CD4-positive, alpha-beta T cell treated with Interleukin-6 for 4 hours (primary cell): ENCODE results near the gene EEF1E1.

Experiments
- DNase-seq: peaks from one replicate; pipeline ENCODE4 v3.0.0-alpha.2; 2020; ENCODE audit warnings: mixed read lengths

EEF1E1 gene

DNA sequence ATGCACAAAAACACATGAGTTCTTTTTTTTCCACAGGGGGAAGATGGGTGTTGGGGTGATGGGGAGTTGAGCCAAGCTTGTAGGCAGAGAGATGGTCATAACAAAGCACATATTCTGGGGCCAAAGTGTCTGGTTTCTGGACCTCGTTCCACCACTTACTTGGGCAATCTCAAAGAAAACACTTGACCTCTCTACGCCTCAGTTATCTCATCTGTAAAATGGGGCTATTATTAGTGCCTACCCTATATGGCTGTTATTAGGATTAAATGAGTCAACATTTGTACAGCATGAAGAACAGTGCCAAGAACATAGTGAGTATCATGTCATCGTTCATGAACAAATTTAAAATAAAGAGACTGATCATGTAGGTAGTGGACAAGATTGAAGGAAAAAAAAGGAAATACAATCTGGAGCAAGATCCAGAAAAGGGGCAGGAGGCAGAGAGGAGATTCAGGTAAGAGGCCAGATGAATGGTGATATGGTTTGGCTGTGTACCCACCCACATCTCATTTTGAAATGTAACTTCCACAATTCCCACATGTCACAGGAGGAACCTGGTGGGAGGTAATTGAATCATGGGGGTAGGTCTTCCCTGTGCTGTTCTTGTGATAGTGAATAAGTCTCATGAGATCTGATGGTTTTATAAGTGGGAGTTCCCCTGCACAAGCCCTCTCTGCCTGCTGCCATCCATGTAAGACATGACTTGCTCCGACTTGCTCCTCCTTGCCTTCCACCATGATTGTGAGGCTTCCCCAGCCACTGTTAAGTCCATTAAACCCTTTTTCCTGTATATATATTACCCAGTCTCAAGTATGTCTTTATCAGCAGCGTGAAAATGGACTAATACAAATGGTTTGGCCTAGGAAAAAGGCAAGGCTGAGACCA is 14.2 kb downstream of the EEF1E1 start:
- no peak for DNase-seq

DNA sequence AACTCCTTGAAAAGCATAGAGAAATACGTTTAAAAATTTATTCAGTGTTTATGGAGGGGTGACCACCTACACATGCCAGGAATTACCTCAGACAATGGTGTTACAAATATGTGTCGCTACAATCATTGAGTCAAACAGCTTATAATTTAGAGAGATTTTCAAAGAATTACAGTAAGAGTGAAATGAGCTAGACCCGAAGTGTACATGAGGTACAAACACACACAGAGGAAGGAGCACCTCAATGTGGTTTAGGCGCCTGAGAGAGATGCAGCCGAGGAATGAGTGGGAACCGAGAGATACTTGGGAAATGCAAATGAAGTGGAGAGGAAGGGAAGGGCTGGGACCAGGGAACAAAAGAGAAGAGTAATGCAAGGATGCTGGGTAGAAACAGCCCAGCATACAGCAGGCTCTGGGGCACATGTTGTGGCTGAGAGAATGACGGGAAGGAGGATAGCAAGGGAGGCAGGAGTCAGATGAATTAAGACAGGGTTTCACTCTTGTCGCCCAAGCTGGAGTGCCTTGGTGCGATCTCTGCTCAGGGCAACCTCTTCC is 15.5 kb downstream of the EEF1E1 start:
- no peak for DNase-seq

DNA sequence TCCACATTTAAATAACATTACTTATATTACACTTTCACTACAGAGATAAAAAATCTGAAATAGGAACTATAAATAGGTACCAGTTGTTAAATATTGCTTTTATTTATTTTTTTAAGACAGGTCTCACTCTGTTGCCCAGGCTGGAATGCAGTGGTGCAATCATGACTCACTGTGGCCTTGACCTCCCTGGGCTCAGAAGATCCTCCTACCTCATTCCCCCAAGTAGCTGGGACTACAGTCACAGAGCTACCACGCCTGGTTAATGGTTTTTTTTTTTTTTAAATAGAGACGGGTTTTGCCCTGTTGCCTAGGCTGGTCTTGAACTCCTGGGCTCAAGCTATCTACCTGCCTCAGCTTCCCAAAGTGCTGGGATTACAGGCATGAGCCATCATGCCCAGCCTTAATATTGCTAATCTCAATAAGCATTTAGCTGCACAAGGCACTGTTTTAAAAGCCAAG is 17.3 kb downstream of the EEF1E1 start:
- no peak for DNase-seq

DNA sequence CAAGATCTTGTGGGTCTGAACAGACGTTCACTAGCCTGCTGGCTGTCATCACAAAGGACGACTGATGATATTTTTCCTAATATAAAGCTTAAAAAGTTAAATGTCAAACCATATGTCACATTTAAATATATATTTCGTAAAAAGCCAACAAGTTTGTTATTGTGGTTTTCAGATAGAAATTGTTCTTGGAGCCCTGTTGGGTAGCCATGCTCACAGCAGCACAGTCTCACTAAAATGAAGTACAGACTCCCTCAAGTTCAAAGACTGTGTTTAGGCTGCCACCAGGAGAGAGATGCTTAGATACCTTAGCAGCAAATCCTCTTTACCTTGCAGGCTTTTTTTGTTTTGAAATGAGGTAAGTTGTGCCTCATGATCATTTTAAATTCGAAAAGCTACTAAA is 17.8 kb downstream of the EEF1E1 start:
- no peak for DNase-seq

DNA sequence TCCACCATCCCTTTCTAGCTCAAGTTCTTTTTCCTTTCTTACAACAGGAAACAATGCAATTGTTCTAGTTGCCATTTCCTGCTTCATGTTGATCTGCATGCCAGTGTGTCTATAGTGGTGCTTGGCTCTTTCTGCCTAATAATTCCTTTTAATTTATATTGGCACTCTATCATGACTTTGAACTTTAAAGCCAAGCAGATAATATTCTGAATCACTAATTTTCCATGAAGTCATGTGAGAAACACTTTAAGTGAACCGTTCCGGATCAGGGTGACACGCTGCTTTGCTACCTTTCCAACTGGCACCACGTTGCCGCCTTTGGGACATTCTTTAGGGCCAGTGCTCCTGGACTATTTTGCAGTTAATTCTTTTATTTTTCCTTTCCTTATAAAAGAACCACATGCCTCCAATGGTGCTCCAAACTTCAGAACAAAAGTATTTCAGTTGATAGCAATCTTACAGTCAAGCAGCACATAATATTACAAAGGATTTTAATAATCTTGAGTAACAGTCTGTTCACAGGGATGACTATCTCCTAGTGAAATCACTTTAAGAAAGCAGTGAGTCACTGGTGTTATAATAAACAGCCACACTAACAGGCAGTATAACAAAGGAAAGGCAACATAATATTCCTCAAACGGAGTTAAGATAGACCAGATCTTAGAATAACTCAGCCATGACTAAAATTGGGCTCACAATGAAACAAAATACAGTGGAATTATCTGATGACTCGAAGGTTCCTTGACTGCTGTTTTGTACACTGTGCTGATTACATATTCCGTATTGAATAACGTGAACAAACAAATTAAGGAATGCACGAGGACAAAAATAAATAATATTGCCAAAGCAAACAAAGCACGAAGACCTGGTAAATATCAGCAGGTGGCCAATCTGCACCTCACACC is 19.1 kb downstream of the EEF1E1 start:
- no peak for DNase-seq

DNA sequence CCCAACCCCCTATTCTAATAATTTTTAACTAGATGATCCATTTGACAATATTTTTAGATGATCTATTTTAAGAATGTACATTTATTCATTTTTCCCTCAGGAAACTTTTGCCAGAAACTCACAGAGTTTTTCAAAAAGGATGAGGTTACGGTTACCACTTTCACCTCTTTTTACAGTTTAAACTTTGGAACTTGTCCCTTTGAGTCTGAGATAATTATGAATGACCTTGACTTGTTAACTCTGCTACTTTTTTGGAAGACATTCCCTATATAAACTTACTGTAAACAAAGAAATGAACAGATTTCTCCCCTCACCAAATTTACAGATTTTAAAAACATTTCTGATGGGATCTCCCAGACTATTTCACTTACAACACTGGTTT is 19.8 kb downstream of the EEF1E1 start:
- DNase-seq, result no peak

DNA sequence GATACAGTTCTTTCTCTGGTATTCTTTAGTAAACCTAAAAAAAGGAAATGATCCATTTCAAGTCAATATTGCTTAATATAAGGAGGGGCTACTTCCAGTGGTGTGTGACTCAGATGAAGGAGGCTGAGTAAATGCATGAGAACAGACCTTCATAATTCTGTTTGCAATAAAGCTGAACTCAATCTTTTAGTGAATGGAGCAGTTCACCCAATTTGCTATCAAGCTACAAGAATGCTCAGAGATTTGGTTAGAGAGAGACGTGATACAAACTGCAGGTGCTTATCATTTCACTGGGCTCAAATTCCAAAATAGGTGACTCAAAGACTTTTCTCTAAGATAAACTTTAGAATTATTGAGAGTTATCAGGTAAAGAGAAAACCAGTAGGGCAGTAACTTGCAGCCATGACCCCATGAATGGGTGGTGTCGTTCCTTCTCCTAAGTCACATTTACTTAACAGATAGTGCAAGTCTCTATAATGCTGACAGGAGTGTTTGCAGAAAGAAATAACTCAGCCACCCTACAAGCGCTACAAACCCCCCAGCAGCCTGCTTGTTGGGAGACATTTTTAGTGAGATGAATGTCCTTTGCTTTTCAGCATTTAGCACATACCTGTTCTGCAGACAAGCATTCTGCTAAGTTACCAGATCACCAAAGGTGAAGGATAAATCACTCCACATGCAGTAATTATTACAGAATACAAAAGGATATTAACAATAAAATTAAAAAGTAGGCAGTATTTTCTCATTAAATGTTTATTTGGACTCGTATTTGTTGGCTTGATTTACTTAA is 21.8 kb downstream of the EEF1E1 start:
- no peak for DNase-seq

DNA sequence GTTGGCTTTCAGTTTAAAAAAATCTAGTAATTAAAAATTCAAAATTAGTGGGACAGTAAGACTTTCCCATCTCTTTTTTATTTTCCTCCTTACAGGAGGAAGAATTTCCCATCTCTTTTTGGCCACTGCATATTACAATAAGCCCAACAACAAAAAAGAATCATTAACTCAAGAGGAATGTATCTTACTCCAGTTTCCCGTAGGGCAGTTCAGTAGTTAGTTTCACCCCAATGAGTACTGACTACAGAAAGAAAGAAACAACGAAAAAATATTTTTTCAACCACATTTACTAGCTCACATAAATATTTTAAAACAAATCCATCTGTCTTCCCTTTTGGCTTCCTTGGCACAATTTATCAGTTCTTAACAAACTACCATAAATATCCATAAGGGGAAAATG is 23.2 kb downstream of the EEF1E1 start:
- DNase-seq, result no peak

DNA sequence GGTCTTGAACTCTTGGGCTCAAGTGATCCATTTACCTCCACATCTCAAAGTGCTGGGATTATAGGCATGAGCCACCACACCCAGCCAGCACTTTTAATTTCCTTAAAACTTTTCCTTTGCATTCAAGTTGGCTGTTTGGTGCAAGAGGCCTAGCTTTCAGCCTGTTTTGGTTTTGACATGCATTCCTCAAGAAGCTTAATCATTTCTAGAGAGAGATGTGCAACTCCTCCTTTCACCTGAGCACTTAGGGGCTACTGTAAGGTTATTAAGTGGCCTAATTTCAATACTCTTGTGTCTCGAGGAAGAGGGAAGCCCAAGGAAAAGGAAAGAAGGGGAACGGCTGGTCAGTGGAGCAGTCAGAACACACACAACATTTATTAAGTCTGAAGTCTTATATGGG is 24.4 kb downstream of the EEF1E1 start:
- DNase-seq, result no peak

DNA sequence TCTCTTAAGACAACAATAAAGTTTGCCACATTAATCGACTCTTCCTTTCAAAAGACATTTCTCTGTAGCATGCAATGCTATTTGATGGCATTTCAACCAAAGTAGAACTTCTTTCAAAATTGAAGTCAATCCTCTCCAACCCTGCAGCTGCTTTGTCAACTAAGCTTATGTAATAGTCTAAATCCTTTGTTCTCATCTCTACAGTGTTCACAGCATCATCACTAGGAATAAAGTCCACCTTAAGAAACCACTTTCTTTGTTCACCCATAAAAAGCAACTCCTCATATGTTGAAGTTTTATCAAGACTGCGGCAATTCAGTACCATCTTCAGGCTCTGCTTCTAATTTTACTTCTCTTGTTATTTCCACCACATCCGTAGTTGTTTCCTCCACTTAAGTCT is 26.6 kb downstream of the EEF1E1 start:
- no peak for DNase-seq

DNA sequence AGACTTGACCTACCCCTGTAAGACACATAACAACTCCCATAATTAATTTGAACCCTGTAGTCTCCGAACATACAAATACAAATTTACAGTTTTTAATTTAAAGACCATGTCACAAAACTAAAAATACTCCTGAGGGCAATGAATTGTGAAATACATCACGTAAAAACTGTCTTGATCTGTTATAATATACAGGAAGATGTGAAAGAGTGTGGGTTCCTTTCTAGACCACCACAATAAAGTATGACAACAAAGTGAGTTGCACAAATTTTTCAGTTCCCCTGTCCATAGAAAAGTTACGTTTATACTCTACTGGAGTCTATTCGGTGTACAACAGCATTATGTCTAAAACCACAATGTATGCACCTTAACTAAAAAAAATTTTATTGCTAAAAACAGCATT is 27.2 kb downstream of the EEF1E1 start:
- no peak for DNase-seq

DNA sequence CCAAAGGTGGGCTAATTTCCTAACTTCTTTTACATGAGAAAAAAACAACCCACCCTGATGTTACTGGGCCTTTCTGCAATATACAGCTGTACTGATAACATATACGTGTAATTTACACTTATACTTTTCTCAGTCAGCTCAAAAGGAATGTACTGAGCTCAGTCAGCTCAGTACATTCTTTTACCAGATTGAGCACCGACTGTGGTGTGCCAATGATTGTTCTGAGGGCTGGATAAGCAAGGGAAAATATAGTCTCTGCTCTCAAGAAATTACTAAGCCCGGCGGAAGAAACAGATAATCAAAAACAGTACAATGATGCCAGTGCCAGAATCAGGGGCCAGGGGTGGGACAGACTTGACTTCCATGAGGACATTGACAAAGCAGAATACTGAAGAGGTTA is 28.1 kb downstream of the EEF1E1 start:
- no peak for DNase-seq

DNA sequence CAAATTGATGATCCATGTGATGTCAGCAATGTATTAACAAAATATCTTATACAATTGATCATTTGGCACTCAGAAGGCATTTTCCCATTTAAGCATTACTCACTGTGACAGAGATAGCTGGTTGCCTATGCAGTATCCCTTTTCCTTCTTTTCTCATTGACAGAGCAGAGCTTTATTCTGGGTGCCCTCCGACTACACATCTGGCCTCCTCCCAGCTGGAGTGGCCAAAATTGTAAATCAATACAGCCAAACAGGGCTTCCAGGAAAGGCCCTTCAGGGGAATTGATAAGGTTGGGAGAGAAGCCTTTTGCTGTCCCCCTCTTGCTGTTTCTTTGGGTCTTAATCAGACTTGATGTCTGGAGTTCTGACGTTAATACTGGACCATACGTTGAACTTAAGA is 28.6 kb downstream of the EEF1E1 start:
- no peak for DNase-seq

DNA sequence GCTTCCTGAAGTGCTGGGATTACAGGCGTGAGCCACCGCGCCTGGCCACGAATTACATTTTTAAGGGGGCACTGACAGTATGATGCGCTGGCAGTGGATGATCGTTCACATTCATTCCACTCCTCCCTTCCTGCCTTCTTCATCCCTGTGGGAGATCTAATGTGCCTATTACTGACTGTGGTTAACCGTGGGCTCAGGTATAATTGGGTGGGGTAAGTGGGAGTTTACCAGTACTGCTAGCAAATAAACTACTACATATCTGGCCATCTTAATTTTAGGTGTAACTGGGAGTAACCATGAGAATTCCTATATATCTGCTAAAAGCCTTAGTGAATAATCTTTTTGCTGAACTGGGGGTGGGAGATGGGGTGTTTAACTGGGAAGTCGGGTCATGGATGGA is 31.6 kb downstream of the EEF1E1 start:
- DNase-seq, result no peak

DNA sequence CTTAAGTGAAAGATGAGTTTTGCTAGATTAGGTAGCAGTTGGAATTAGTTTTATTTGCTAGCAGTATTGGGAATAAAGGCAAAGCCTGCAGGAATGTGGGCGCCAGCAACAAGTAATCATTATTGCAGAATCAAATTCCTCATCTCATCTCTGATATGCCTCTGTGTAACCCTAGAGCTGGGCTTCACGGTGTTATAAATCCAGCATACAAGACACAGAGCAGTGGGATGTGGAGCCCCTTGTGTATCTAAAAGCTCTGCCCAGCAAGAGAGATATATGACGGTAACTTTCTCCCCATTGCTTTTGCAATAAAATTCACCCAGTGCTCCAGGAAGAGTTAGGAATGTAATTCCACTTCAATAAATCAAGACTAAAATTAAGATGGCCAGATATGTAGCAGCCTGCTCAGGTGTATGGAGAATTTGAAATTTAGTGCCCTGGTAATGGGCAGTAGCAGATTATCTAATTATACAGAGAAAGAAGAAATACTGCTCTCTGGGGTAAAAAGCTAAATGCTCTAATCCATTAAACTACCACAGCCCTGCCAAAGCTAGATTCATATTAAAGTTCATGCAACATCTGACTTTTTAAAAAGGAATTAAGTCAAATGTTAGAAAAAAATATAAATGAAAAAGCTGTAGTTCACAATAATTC is 32.6 kb downstream of the EEF1E1 start:
- no peak for DNase-seq

DNA sequence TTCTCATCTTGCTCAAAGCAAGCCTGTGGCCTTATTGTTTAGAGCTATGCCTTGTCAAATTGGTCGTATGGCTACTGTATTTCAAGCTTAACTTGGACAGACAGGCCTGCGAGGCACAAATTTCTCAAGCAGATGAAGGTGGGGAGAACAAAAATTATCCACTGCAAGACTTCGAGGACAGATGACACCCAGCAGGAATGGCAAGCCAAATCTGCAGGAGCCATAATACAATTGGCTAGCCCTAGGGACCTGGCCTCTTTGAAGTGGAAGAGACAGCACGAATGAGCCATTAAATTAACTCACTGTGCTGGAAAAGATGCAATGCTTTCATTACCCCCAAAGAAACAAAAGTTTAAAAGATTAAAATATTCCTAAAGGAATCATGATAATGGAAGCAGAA is 33.2 kb downstream of the EEF1E1 start:
- DNase-seq, result no peak

DNA sequence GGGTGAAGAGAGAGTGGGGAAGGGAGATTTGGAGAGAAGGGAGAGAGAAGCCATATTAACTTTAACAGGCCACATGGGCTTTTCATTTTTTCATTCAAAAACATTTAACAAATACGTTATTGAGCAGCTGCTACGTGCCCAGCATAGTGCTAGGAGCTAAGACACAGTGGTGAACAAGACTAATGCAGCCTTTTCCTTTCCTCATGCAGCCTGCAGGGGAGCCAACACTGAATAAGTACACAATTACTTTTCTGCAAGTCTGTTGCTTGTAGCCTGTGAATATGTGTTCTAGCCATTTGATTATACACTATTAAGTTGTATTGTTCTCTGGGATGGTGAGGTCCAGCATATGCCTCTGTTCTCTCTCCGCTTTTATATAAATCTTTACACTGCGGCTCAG is 36.2 kb downstream of the EEF1E1 start:
- DNase-seq, result no peak

DNA sequence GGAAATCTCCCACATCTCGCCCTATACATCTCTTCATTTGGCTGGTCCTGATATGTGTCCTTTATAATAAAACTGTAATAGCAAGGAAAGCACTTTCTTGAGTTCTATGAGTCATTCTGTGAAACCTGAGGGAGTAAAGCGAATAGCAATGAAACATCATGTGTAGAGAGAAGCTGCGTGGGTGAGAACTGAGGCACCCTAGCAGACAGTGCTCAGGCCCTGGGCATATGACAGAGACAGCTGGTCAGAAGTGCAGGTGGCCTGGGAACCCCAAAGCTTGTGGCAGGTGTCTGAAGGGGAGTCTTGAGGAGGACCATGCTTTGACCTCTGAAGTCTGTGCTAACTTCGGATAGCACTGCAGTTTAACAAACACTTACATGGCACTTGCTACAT is 36.8 kb downstream of the EEF1E1 start:
- no peak for DNase-seq

DNA sequence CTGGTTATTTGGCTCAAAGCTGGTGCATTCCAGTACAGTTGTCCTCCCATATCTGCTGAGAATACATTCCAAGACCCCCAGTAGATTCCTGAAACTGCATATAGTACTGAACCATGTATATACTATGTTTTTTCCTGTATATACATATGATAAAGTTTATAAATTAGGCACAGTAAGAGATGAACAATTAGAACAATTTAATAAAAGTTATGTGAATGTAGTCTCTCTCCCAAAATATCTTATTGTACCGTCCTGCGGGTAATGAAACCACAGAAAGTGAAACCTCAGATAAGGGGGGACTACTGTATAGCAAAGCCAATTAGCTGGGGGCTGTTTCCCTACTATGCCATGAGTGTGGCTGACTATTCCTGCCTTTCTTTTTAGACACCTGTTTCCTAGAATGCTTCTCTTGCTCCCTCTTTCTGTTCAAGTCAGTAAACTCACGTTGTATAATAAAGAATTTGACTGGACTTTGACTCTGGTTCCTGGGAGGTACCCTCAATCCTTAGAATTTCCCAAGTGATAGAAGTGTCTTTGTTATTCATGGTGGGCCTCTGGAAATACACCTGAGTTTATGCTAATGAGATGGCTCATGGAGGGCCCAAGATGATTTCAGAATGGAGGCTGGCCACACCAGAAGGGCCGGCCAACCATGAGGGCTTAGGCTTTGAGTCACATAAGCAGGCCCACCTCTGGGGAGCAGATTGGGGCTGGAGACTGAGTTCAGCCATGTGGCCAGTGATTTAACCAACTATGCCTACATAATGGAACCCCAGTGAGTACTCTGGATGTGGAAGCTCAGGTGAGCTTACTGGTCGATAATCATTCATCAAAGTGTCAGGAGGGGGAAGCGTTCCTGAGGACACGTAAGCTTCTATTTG is 37.5 kb downstream of the EEF1E1 start:
- DNase-seq, result no peak

DNA sequence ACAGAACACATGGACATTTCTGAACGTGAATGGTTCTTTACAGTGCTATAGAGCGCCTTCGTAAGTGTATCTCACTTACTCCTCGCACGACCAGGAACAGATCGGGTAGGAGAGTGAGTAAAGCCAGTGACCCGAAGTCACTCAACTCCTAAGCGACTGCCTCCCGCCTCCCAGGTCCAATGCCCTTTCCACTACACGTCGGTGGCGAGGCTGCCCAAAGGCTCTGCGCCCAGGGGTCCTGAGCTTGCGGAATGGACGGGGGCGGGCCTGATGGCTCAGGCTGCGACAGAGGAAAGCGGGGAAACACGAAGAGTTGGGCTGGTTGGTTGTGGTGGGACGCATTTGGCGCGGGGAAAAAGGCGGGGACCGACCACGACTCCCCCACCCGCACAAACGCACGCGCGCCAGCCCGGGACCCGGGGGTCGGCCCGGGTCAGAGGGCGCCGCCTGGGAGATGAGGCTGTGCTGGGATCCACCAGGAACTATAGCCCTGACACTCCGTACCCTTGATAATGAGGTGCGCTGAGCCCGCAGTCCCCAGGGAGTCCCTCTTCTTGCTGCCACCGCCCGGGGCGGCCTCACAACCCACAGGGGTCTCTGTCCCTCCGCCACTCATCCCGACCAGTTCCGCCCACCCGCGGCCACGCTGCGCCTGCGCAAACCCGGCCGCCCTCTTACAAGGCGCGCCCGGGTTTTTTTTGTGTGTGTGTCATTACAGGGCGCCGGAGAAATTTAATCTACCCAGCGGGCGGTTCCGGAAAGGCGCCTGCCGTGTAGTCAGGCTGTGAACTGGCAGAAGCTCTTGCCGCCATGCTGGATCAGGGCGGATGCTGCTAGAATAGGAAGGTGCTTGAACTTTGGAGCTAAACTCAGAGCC is 38.3 kb downstream of the EEF1E1 start, which contains the start of gene BLOC1S5:
TSS of gene BLOC1S5 (minus strand) at position 629 of the 877 bp plus-strand sequence. CDS start at position 616, 13 bp downstream.
- DNase-seq, result peak; percentile 96
